Lung (tissue), 12 donors: ENCODE measurements around the gene SDC1. TPM values are rescaled to one million over a fixed set of nuclear protein-coding genes. Genes with fewer than 3 reads are reported as not detected.
A peak's percentile ranks its signal among the peaks of the same experiment; 100 is the strongest.

Source experiments
- ATAC-seq: fragments of 200-7000 bp; cut with Tn5 transposase; one replicate; pipeline ENCODE4 v1.9.1; 2020; ENCODE audit warnings: moderate number of reproducible peaks; ENCODE audit not compliant: insufficient read depth, low FRiP score
- DNase-seq, 3 donors: peaks; one replicate each; pipeline ENCODE4 v3.0.0-alpha.2; 2013 to 2017
- H3K27ac ChIP-seq, 2 donors: one replicate each; pipeline ENCODE4 v1.5.1; 2013; ENCODE audit warnings: mild to moderate bottlenecking in 2 of 2, moderate library complexity in 2 of 2, control low read depth in 1 of 2, inconsistent platforms in 1 of 2, low read depth in 1 of 2, low read length in 1 of 2
- H3K27me3 ChIP-seq, 3 donors: one replicate each; pipeline ENCODE4 v1.5.1; 2013; ENCODE audit warnings: low read length in 2 of 3; ENCODE audit not compliant: control insufficient read depth in 3 of 3, insufficient read depth in 3 of 3
- H3K36me3 ChIP-seq, 4 donors: one replicate each; pipeline ENCODE4 v1.5.1; 2013; ENCODE audit warnings: low read length in 4 of 4, mild to moderate bottlenecking in 1 of 4, moderate library complexity in 1 of 4; ENCODE audit not compliant: control insufficient read depth in 4 of 4, insufficient read depth in 4 of 4
- H3K4me1 ChIP-seq, 5 donors: one replicate each; pipeline ENCODE4 v1.5.1; 2013; ENCODE audit warnings: low read length in 5 of 5, mild to moderate bottlenecking in 2 of 5, moderate library complexity in 1 of 5; ENCODE audit not compliant: control insufficient read depth in 5 of 5, insufficient read depth in 5 of 5
- H3K4me3 ChIP-seq: one replicate; pipeline ENCODE4 v1.5.1; 2013; ENCODE audit warnings: mild to moderate bottlenecking, control low read depth, moderate library complexity
- H3K9ac ChIP-seq, 2 donors: one replicate each; pipeline ENCODE4 v1.5.1; 2013; ENCODE audit warnings: low read length in 2 of 2, control low read depth in 1 of 2; ENCODE audit not compliant: insufficient read depth in 1 of 2
- H3K9me3 ChIP-seq, 4 donors: one replicate each; pipeline ENCODE4 v1.5.1; 2013; ENCODE audit warnings: low read length in 3 of 4, mild to moderate bottlenecking in 1 of 4, moderate library complexity in 1 of 4; ENCODE audit not compliant: control insufficient read depth in 4 of 4, insufficient read depth in 3 of 4
- CTCF ChIP-seq: IDR thresholded peaks from 2 replicates; pipeline ENCODE4 v1.5.1; 2012; ENCODE audit warnings: mild to moderate bottlenecking; ENCODE audit errors: control extremely low read depth, extremely low read depth
- WGBS, 2 donors: extraction: QIAGEN DNeasy Blood & Tissue Kit; methylation state at CpG; one replicate each; pipeline ENCODE4 v1.1.7; 2013; 5-methylcytosine and 5-hydroxymethylcytosine counted together
- polyA plus RNA-seq, 2 donors: library from polyadenylated mRNA; stranded (reverse); fragments of 200-250 nt; gene quantifications; one replicate each; pipeline ENCODE4 v1.2.1, GENCODE V29; 2013
- total RNA-seq, 2 donors: library from RNA; depleted of rRNA in 1 of 2; stranded (reverse); fragments of >200 nt in 1 of 2; gene quantifications; one replicate each; pipeline ENCODE4 v1.2.1, GENCODE V29; 2014 to 2021
- donor health status: control.
- donor health status: control.
- donor health status: Bipolar disorder and iron deficiency.
- donor health status: healthy.
- donor health status: DM: yes; HTN: yes; CAD: no.

Gene SDC1
- total and polyA plus RNA-seq, 4 donors = 94.1 to 234 (median 173) TPM

GRCh38 chr2:20171445-20171977, 53.4 kb downstream of the SDC1 start:
- H3K9me3 ChIP-seq = no peaks in the 10 kb centered on the region
- no peak for TF ChIP-seq CTCF
- H3K9ac ChIP-seq = no peak overlapping the region
- DNase-seq (no peak), ATAC-seq (no peak)
- no peak overlapping the region for H3K4me3 ChIP-seq
- WGBS, 2 donors = 90 to 94% methylated on average over 3 of the region's 3 CpGs
- H3K36me3 ChIP-seq = no peaks in the 10 kb centered on the region
- H3K4me1 ChIP-seq = peaks cover 0 to 15% (median 3%) of the 10 kb centered on the region in 5 donors
- no peaks in the 10 kb centered on the region for H3K27me3 ChIP-seq
- H3K27ac ChIP-seq = no peak overlapping the region

GRCh38 chr2:20170704-20171250, 54.2 kb downstream of the SDC1 start:
- WGBS, 2 donors = 74 to 75% methylated on average over 14 of the region's 14 CpGs
- H3K4me1 ChIP-seq = peaks cover 0 to 15% (median 3%) of the 10 kb centered on the region in 5 donors
- no peak overlapping the region for H3K9ac ChIP-seq
- no peaks in the 10 kb centered on the region for H3K27me3 ChIP-seq
- ATAC-seq (no peak), DNase-seq (peak in 1 of 3 donors; percentile 10)
- H3K9me3 ChIP-seq = no peaks in the 10 kb centered on the region
- H3K27ac ChIP-seq = no peak overlapping the region
- no peaks in the 10 kb centered on the region for H3K36me3 ChIP-seq
- TF ChIP-seq CTCF = no peak
- H3K4me3 ChIP-seq = no peak overlapping the region

- 73 to 85% methylated on average over 16 of the region's 16 CpGs for WGBS, 2 donors
- ATAC-seq = peak; percentile 14
- no peaks in the 10 kb centered on the region for H3K36me3 ChIP-seq
Measured at GRCh38 chr2:20169796-20170703, 54.9 kb downstream of the SDC1 start.

More at GRCh38 chr2:20169796-20170703, 54.9 kb downstream of the SDC1 start:
- H3K4me1 ChIP-seq = peaks cover 0 to 15% (median 9%) of the 10 kb centered on the region in 5 donors
- DNase-seq = peak in 1 of 3 donors; percentile 12
- H3K4me3 ChIP-seq = no peak overlapping the region
- no peak overlapping the region for H3K9ac ChIP-seq
- no peak for TF ChIP-seq CTCF
- peaks cover 0 to 4% (median under 1%) of the 10 kb centered on the region in 4 donors for H3K9me3 ChIP-seq
- no peaks in the 10 kb centered on the region for H3K27me3 ChIP-seq
- H3K27ac ChIP-seq = no peak overlapping the region
